Lower leg skin (tissue), 4 donors: ENCODE results near the gene OR10H2. TPM values are rescaled to one million over a fixed set of nuclear protein-coding genes. Genes with fewer than 3 reads are reported as not detected.

Experiments used
- DNase-seq, 2 donors: peaks; one replicate each; pipeline ENCODE4 v3.0.0-alpha.2; 2019; ENCODE audit warnings: low spot score in 2 of 2
- H3K4me3 ChIP-seq: fragments of 200-600 bp; sonication (generic); 2 replicates; pipeline ENCODE4 v1.5.1; 2017; ENCODE audit warnings: mild to moderate bottlenecking, low read depth; ENCODE audit not compliant: poor library complexity, severe bottlenecking
- CTCF ChIP-seq, 3 donors: fragments of 450-650 bp; IDR thresholded peaks; one replicate each; pipeline ENCODE4 v1.5.1; 2016; ENCODE audit warnings: antibody characterized with exemption in 3 of 3, mild to moderate bottlenecking in 3 of 3, moderate library complexity in 2 of 3
- POLR2A ChIP-seq, 2 donors: fragments of 450-650 bp; IDR thresholded peaks; one replicate each; pipeline ENCODE4 v1.6.1; 2016 to 2017; ENCODE audit warnings: antibody characterized with exemption in 2 of 2, mild to moderate bottlenecking in 1 of 2, moderate library complexity in 1 of 2
- WGBS, 2 donors: methylation state at CpG; one replicate each; pipeline ENCODE4 v1.1.5; 2018; 5-methylcytosine and 5-hydroxymethylcytosine counted together
- intact Hi-C: fragments of 100-400 bp; cut with DNase I; formaldehyde crosslinking; loops from one replicate; pipeline ENCODE4 v1.15.0; 2023; ENCODE audit warnings: low total_unique reads
- total RNA-seq, 4 donors: library from RNA; depleted of rRNA; stranded (reverse); fragments of >200 nt; gene quantifications; one replicate each; pipeline ENCODE4 v1.1.0, GENCODE V29; 2016

The OR10H2 gene
- total RNA-seq, 4 donors from 2014 or later: not detected

DNA sequence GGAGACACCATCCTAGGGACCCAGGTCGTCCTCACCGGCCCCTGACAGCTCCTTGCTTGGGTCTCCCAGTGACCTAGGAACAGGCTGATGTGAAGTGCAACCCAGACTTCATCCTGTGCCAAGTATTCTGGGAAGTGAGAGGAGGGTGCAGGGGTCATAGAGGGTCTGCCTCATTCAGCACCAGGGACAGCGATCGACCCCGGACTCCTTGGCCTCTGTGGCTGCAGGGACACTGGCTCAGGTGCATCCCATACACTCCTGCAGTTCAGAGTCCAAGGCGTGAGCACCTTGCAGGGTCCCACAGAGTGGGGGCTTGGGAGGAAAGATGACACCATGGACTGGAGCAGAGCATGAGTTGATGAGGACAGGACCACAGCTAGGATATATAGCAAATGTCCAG lies 10.0 kb upstream of the OR10H2 start:
- intact Hi-C loops: no loop called here
- 10 to 30% methylated on average over 5 to 6 of the region's 6 CpGs for WGBS, 2 donors
- H3K4me3 ChIP-seq: no peak overlapping the region
- TF ChIP-seq POLR2A (IDR thresholded peaks at IDR 0.05): no peak
- no peak for TF ChIP-seq CTCF (IDR thresholded peaks at IDR 0.05)
- no peak for DNase-seq

DNA sequence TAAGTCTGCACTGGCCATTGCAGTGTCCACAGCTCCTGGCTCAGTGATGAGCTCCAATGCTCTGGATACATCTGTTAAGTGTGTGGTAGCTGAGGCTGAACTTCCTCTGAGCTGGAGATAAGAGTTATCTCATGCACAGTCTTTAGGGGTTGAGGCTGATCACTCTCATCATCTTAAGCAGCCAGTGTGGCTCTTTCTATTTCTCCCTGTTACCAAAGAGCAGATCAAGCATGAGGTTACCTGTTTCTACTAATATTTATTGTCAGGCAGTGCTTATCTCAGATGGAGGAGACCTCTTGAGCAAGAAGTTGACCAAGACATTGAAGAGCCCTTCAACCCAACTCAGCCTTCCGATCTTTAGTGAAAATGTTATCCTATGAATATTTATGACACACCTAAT lies 6.6 kb upstream of the OR10H2 start:
- 79 to 94% methylated on average over 1 of the region's 1 CpG for WGBS, 2 donors
- no peak overlapping the region for H3K4me3 ChIP-seq

GRCh38 chr19:15722956-15723355 lies 4.9 kb upstream of the OR10H2 start:
- no peak overlapping the region for H3K4me3 ChIP-seq
- no peak for TF ChIP-seq CTCF (IDR thresholded peaks at IDR 0.05)
- no peak for TF ChIP-seq POLR2A (IDR thresholded peaks at IDR 0.05)
- DNase-seq: no peak
- intact Hi-C loops: no loop called here
- WGBS, 2 donors: 10 to 11% methylated on average over 18 to 25 of the region's 25 CpGs

More for the DNA sequence above, 6.6 kb upstream of the OR10H2 start:
- no peak for DNase-seq
- TF ChIP-seq POLR2A (IDR thresholded peaks at IDR 0.05): no peak
- TF ChIP-seq CTCF (IDR thresholded peaks at IDR 0.05): no peak
- intact Hi-C loops: no loop called here

- H3K4me3 ChIP-seq: no peak overlapping the region
- 39 to 61% methylated on average over 1 of the region's 1 CpG for WGBS, 2 donors
These were observed 2.7 kb downstream of the OR10H2 start for GRCh38 chr19:15730538-15730937.

GRCh38 chr19:15732388-15732787 lies 4.6 kb downstream of the OR10H2 start:
- intact Hi-C loops: no loop called here
- no peak for DNase-seq
- TF ChIP-seq CTCF (IDR thresholded peaks at IDR 0.05) (no peak), POLR2A (IDR thresholded peaks at IDR 0.05) (no peak)
- 29 to 44% methylated on average over 1 of the region's 1 CpG for WGBS, 2 donors
- no peak overlapping the region for H3K4me3 ChIP-seq

More at GRCh38 chr19:15730538-15730937, 2.7 kb downstream of the OR10H2 start:
- intact Hi-C loops: no loop called here
- no peak for DNase-seq
- no peak for TF ChIP-seq CTCF (IDR thresholded peaks at IDR 0.05)

DNA sequence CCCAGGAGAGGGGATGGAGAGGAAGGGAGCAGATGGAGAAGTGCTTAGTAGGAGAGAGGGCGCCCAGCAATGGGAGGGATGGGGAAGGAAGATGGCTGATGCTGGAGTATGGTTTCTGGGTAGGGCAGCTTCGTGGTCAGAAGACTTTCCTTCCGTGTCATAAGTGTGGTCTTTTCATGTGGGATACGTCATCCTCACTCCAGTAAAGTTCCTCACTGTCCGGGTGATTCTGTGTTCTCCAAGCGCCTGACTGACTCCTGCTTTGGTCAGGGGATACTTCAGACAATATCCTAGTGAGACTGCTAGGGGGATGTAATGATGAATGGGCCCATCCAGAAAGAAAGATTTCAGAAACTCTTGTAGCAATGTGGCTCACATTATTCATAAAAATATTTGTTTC lies 6.1 kb downstream of the OR10H2 start:
- WGBS, 2 donors: 62 to 69% methylated on average over 6 of the region's 6 CpGs
- H3K4me3 ChIP-seq: no peak overlapping the region
- TF ChIP-seq POLR2A (IDR thresholded peaks at IDR 0.05) (no peak), CTCF (IDR thresholded peaks at IDR 0.05) (no peak)
- intact Hi-C loops: no loop called here
- no peak for DNase-seq
